SK-MEL-5 (cell line): ENCODE measurements around the gene INTS7. TPM values are rescaled to one million over a fixed set of nuclear protein-coding genes. Genes with fewer than 3 reads are reported as not detected.

Source experiments
- DNase-seq: peaks from one replicate; pipeline ENCODE4 v3.0.0-alpha.2; 2016; ENCODE audit warnings: low read depth, low spot score
- in situ Hi-C: cut with HindIII; loops from 2 replicates; pipeline ENCODE4 v1.10.0; 2016; ENCODE audit warnings: low sequenced_read_pairs, high pct_unique_total_duplicates, low pct_unique_long_range_greater_than_20kb
- small RNA-seq, 2 experiments: library from RNA; depleted of rRNA; stranded (forward); fragments of <200 nt; gene quantifications; one replicate each; pipeline ENCODE3, GENCODE V24; 2014
- total RNA-seq: library from RNA; depleted of rRNA; stranded (reverse); fragments of >200 nt; shearing (Covaris generic); gene quantifications from 2 replicates; pipeline ENCODE4 v1.2.3, GENCODE V29; 2014; rRNA removed

INTS7 gene
- total RNA-seq, 1 experiment from 2014 or later: 20.7 TPM

DNA sequence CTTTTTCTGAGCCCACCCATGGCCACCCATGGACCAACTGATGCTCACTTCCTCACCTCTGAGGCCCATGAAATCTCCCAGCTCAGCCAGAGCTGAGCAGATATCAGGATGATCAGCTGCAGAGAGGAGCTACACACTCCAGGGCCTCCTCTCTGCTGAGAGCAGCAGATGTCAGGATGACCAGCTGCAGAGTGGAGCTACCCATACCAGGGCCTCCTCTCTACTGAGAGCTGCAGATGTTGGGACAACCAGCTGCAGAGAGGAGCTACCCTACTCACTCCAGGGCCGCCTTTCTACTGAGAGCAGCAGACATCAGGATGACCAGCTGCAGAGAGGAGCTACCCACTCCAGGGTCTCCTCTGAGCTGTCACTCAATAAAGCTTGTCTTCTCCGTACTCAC lies 133.4 kb downstream of the INTS7 start:
- DNase-seq: no peak
- in situ Hi-C loops: no loop called here

DNA sequence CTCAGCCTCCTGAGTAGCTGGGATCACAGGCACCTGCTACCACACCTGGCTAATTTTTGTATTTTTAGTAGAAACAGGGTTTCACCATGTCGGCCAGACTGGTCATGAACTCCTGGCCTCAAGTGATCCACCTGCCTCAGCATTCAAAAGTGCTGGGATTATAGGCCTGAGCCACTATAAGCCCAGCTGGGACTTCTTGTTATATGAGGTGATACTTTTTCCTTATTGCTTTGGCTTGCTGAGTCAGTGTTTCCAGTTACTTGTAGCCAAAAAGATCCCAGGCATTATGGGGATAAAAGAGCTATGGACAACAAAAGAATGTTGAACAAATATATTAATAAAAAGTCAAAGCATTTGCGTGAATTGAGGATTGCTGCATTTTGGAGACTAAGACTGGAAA lies 134.9 kb downstream of the INTS7 start:
- in situ Hi-C loops: no loop called here
- no peak for DNase-seq

- DNase-seq: no peak
- in situ Hi-C loops: no loop called here
Measured at GRCh38 chr1:211896958-211897357, 138.4 kb downstream of the INTS7 start.

DNA sequence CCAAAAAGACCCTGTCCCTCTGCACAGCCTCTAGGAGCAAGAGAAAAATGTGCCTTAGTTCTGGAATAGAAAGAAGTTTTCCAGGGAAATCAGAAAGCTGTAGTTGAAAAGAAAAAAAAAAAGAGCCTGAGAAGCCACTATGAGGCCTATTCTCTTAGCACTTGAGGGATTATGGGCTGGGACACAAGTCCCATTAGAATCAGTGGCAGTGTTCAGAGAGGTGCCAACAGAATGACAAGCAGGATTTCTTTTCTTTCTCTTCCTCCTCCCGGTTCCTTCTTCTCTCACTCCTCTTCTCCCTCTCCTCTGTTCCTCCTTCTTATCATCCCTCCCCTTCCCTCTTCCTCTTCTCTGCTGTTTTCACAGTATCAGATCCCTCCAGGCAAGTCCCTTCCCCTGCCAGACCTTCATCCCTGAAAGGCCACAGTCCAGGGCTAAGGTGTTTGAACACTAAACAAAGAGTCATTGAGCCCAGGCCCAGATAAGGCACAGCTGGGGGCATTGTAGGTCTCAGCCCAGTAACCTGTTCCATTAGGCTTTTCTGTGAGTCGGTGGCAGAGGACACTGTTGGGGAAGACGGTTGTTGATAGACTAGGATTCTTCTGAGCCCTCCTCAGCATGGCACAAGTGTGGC lies 140.1 kb downstream of the INTS7 start:
- in situ Hi-C loops: no loop called here
- no peak for DNase-seq

DNA sequence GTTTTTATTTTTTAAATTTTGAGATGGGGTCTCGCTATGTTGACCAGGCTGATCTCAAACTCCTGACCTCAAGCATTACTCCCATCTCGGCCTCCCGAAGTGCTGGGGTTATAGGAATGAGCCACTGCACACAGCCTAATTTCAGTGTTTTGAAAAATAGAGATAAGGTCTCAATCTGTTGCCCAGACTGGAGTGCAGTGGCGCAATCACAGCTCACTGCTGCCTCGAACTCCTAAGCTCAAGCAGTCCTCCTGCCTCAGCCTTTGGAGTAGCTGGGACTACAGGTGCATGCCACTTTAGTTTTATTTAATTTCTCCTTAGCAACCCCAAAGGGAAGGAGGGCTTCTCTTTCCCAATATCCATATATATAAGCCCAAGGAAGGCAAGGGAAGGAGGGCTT lies 141.0 kb downstream of the INTS7 start:
- in situ Hi-C loops: no loop called here
- DNase-seq: no peak

GRCh38 chr1:211893260-211893659 lies 142.1 kb downstream of the INTS7 start:
- DNase-seq: no peak
- in situ Hi-C loops: no loop called here

DNA sequence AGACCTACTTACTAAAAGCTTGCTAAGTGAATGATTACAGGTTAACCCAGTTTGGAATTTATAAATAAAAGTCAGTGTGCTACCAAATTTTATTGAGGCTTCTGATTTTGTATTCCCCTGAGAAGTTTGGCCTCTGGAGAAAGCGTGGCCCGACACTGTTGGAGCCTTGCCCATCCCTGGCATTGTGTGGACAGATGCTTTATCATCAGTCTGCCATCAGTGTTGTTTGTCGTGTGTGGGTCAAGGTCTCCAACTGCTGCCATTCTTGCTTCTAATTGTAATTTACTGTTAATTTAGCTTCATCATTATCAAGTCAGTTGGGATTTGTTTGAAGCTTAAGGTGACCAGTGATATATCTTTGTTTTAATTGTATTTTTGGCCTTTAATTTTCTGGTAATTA lies 142.8 kb downstream of the INTS7 start:
- DNase-seq: no peak
- in situ Hi-C loops: no loop called here

DNA sequence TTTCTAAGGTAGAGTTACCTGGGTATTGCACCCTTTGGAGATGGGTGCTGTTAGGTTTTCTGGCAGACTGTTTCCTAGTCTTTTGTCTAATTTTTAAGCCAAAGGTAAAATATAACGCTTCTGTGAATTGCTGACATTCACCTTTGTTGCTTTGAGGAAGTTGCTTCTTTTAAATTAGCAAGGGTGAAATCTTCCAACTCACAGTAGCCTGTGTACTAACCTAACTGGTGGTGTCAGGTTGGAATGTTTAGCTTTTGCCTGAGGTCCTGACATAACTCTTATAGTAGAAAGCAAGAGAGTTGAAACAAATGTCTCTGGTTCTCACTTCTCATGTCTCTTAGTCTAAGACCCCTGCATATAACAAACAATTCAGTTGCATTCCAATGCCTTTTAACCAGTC lies 143.6 kb downstream of the INTS7 start:
- DNase-seq: no peak
- in situ Hi-C loops: no loop called here

Small RNAs within 50 kb of the gene (small RNA-seq; reads per million reads assigned to genes)
- 0 reads per million in 2 experiments for gene MIR3122
- 0 reads per million in 2 experiments for gene RF00568

Other genes starting within 250 kb of the INTS7 start
- gene LPGAT1, start 204.8 kb downstream of the INTS7 start, total RNA-seq: 67.1 and 73.3 TPM in 2 replicates
- 25.6 and 36.5 TPM in 2 replicates for gene DTL, start 191 bp upstream of the INTS7 start, total RNA-seq
- gene PPP2R5A, start 249.9 kb upstream of the INTS7 start, total RNA-seq: 55.8 and 60.0 TPM in 2 replicates